ENCODE data around the gene NUDT3.
"Not testable (repeated sequence)": the region's sequence is repeated elsewhere in the genome, so short reads cannot be mapped to it uniquely, and the experiment has no call there.

The NUDT3 gene

DNA sequence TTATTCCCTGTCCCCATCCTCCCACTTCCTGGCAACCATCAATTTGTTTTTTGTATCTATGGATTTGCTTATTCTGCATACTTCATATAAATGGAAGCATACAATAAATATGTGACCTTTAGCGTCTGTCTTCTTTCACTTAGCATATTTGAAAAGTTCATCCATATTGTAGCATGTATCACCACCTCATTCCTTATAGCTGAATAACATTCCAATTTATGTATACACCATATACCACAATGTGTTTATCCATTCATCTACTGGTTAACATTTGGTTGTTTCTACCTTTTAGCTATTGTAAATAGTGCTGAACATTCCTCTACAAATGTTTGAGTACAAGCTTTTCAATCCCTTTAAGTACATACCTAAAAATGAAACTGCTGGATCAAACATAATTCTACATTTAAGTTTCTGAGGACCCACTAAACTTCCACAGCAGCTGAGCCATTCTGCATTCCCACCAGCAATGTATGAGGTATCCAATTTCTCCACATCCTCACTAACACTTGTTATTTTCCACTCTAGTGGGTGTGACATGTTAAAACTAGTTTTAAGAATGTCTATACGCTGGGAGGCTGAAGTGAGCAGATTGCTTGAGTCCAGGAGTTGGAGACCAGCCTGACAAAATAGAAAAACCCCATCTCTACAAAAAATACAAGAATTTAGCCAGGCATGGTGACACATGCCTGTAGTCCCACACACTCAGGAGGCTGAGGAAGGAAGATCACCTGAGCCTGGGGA is 32.9 kb downstream of the NUDT3 start:
- no peak overlapping the region for H3K4me3 ChIP-seq (ENCODE audit: low read depth, low read length)
- DNase-seq (ENCODE audit: low read depth), result peak; percentile 78
- no peak for TF ChIP-seq CTCF (conservative IDR thresholded peaks at IDR 0.05; ENCODE audit: low read depth, low read length)

DNA sequence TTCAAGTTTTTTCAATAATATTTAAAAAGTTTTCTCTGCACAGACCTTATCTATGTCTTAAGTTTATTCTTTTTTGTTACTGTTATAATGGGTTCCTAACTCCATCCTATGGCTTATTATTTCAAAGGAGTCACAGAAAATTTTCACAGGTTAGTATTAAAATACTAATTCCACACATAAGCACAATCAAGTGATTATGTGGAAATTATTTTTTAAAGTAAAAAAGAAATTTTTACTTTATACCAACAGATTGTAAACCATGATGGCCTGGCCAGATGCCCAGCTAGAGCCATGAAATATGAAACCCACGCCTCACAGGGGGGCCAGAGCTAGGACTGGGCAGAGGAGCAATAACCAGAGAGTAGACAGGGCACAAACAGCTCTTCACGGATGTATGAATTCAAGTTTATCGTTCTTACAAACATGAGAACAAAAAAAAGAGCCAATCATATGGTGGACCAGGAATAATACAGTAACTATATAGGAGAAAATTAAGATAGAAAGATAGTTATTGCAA is 34.0 kb downstream of the NUDT3 start:
- no peak for TF ChIP-seq CTCF (conservative IDR thresholded peaks at IDR 0.05; ENCODE audit: low read depth, low read length)
- DNase-seq (ENCODE audit: low read depth), result peak; percentile 90
- H3K4me3 ChIP-seq (ENCODE audit: low read depth, low read length), result no peak overlapping the region

DNA sequence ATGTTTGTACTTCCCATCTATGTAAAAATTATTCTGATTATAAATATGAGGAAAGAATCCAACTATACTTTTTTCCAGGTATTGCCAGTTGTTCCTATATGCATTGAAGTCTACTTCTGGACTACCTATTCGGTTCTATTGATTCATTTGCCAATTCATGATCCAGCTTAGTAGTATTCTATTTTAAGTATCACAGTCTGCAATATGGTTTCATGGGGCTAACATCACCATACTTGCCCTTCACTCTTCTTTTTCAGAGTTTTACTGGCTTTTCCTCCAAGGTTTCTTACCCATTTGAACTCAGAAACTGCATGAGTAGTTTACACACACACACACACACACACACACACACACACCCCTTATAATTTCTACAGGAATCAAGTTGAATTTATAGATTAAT is 34.5 kb downstream of the NUDT3 start:
- no peak overlapping the region for H3K4me3 ChIP-seq (ENCODE audit: low read depth, low read length)
- no peak for DNase-seq (ENCODE audit: low read depth)
- no peak for TF ChIP-seq CTCF (conservative IDR thresholded peaks at IDR 0.05; ENCODE audit: low read depth, low read length)

DNA sequence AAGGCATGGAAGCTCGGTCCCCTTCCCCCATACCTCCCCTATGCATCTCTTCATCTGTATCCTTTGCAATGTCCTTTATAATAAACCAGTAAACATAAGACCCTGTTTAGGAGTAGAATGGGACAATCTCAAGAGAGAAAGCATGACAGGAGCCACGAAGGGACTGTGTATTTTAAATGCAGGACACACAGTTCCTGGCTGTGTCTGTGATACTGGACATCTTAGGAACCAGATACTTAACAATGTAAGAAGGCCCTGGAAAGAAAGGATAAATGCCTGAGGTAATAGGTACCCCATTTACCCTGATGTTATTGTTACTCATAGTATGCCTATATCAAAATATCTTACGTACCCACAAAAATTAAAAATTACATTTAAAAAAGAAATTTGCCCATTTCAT is 36.6 kb downstream of the NUDT3 start:
- TF ChIP-seq CTCF (conservative IDR thresholded peaks at IDR 0.05; ENCODE audit: low read depth, low read length), result no peak
- DNase-seq (ENCODE audit: low read depth), result no peak
- no peak overlapping the region for H3K4me3 ChIP-seq (ENCODE audit: low read depth, low read length)

GRCh38 chr6:34354230-34354629 is 38.2 kb downstream of the NUDT3 start:
- H3K4me3 ChIP-seq (ENCODE audit: low read depth, low read length); DNase-seq (ENCODE audit: low read depth): not testable (repeated sequence)

DNA sequence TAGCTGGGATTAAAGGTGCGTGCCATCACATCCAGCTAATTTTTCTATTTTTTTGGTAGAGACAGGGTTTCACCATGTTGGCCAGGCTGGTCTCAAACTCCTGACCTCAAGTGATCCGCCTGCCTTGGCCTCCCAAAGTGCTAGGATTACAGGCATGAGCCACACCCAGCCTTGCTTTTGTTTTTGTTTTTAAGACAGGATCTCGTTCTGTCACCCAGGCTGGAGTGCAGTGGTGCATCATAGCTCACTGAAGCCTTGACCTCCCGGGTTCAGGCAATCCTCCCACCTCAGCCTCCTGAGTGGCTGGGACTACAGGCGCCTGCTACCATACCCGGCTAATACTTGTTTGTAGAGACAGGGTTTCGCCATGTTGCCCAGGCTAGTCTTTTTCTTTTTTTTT is 38.9 kb downstream of the NUDT3 start:
- DNase-seq (ENCODE audit: low read depth); H3K4me3 ChIP-seq (ENCODE audit: low read depth, low read length): not testable (repeated sequence)

DNA sequence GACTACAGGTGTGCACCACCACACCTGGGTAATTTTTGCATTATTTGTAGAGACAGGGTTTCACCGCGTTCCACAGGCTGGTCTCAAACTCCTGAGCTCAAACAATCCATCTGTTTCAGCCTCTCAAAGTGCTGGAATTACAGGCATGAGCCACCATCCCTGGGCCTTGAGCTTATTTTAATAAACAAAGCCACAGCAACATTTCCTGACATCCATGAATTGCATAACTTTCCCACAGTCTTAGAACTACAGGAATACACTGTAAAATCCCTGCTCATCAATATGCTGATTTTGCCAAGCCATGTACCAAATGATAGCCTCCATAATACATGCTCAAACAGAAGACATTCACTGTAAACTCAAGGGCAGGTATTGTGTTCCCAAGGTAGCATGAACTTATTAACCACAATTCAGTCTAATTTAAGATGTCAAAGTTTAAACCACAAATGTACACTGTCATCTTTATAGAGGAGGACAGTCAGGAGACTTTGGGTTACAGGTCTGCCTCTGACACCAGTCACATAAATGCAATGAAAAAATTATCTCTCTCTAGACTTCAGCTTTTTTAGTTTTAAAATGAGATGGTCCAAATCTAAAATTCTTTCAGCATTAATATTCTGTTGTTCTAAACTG is 40.0 kb downstream of the NUDT3 start:
- peak; percentile 36 for DNase-seq (ENCODE audit: low read depth)
- TF ChIP-seq CTCF (conservative IDR thresholded peaks at IDR 0.05; ENCODE audit: low read depth, low read length), result no peak
- no peak overlapping the region for H3K4me3 ChIP-seq (ENCODE audit: low read depth, low read length)

DNA sequence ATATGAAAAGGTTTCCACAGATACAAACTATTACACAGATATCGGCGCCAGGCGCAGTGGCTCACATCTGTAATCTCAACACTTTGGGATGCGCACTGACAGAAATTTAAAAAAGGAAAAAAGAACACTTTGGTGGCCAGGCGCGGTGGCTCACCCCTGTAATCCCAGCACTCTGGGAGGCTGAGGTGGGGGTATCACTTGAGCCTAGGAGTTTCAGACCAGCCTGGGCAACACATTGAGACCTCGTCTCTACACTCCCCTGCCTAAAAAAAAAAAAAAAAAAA is 41.6 kb downstream of the NUDT3 start:
- H3K4me3 ChIP-seq (ENCODE audit: low read depth, low read length), result no peak overlapping the region
- DNase-seq (ENCODE audit: low read depth), result no peak
- no peak for TF ChIP-seq CTCF (conservative IDR thresholded peaks at IDR 0.05; ENCODE audit: low read depth, low read length)

Measured in choroid plexus epithelial cell (primary cell).